Tibial nerve (tissue), 4 donors: ENCODE measurements around the gene CPXM1. TPM values are rescaled to one million over a fixed set of nuclear protein-coding genes. Genes with fewer than 3 reads are reported as not detected.
A peak's percentile ranks its signal among the peaks of the same experiment; 100 is the strongest.

ENCODE experiments used
- DNase-seq, 2 donors: peaks; one replicate each; pipeline ENCODE4 v3.0.0-alpha.2; 2019; ENCODE audit warnings: low spot score in 2 of 2
- H3K27ac ChIP-seq, 4 donors: fragments of 200-600 bp; sonication (generic) in 3 of 4; one replicate each; pipeline ENCODE4 v1.5.1; 2017 to 2019; ENCODE audit warnings: mild to moderate bottlenecking in 1 of 4
- H3K27me3 ChIP-seq, 2 donors: fragments of 200-600 bp; sonication (generic) in 1 of 2; one replicate each; pipeline versions ENCODE4 v1.5.1 to v1.6.0; 2017 to 2019
- H3K36me3 ChIP-seq, 3 donors: fragments of 200-600 bp; sonication (generic); one replicate each; pipeline ENCODE4 v1.5.1; 2018 to 2019
- H3K4me1 ChIP-seq, 4 donors: fragments of 200-600 bp; sonication (generic) in 3 of 4; one replicate each; pipeline ENCODE4 v1.5.1; 2017 to 2019
- H3K4me3 ChIP-seq, 4 donors: fragments of 200-600 bp; sonication (generic) in 3 of 4; one replicate each; pipeline ENCODE4 v1.5.1; 2017 to 2019; ENCODE audit warnings: mild to moderate bottlenecking in 1 of 4, moderate library complexity in 1 of 4
- H3K9me3 ChIP-seq, 4 donors: fragments of 200-600 bp; sonication (generic) in 3 of 4; one replicate each; pipeline ENCODE4 v1.5.1; 2017 to 2019
- EP300 ChIP-seq, 2 donors: sonication (generic); formaldehyde crosslinking; IDR thresholded peaks; one replicate each; pipeline ENCODE4 v1.6.1; 2017; ENCODE audit warnings: antibody characterized with exemption in 2 of 2, mild to moderate bottlenecking in 1 of 2
- POLR2A ChIP-seq, 2 donors: fragments of 450-650 bp; IDR thresholded peaks; one replicate each; pipeline ENCODE4 v1.6.1; 2017; ENCODE audit warnings: antibody characterized with exemption in 2 of 2, mild to moderate bottlenecking in 2 of 2, moderate library complexity in 2 of 2
- WGBS, 2 donors: methylation state at CpG; one replicate each; pipeline ENCODE4 v1.1.5; 2018; 5-methylcytosine and 5-hydroxymethylcytosine counted together
- total RNA-seq, 4 donors: library from RNA; depleted of rRNA; stranded (reverse); fragments of >200 nt; gene quantifications; one replicate each; pipeline ENCODE4 v1.1.0, GENCODE V29; 2016
- TF ChIP-seq, protein P1 (sequence below), 5 experiments: fragments of 200-600 bp in 3 of 5; fragments of 450-650 bp in 2 of 5; sonication (generic) in 3 of 5; IDR thresholded peaks; one replicate each; pipeline ENCODE4 v1.5.1; 2016 to 2019; ENCODE audit warnings: antibody characterized with exemption in 5 of 5, mild to moderate bottlenecking in 3 of 5, moderate library complexity in 2 of 5

The CPXM1 gene
- total RNA-seq: 1 to 10 TPM; 1.6 to 3.6 (median 1.9) TPM

DNA sequence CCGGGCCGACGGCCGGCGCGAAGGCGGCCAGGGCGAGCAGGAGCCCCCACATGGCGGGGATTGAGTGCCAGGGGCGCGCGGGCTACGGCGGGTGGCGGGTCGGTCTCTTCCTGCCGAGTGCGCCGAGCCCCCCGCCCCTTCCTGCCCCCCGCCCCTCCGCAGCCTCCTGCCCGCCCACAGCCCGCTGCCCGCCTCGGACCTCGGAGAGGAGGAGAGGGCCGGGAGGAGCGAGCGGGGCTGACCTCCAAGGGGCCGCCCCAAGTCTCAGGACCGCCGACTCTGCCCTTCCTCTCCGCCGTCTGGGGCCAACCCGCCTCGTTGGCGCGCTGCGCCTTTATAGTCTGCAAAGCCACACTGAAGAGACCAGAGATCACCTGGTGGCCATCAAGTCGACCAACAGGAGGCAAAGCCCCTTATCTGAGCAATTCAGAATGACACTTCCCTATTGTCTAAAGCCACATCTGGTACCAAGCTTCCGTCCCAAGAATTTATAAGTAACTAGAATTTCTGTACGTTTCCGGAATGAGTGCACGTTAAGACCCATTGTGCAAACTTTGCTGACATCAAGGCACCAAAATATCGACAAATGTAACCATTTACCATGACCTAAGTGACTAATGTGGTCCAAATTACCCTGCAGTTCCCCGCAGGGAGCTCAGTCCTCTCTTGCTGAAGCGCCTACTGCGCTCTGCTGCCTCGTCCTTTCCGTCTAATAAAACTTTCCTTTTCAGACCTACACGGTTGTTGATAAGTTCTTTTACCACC lies at the start of gene CPXM1:
Gene CPXM1, minus strand, starts transcription at position 107 of the 765 bp plus-strand sequence. Its CDS starts 55 bp downstream, at position 52.
- 4 to 7% methylated on average over 17 to 24 of the region's 52 CpGs for WGBS, 2 donors
- no peak for DNase-seq
- H3K27ac ChIP-seq: no peak within 1 kb of the TSS

DNA sequence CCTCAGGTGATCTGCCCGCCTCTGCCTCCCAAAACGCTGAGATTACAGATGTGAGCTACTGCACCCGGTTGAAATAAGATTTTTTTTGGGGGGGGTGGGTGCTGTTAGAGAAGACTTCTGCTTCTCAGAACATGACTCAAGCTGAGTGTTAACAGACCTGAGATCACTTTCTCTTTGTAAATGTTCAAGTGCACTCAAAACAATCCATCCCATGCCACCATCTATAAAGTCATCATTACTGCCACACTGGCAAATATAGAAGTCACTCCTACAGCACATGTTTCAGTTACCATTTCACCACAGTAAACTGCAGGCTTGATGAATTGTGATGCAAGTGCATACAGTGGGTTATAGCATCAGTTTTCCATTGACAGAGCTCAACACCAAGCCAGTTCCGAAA lies 49.1 kb upstream of the CPXM1 start:
- no peaks in the 10 kb centered on the region for H3K9me3 ChIP-seq
- peaks cover 0 to 18% (median 0%) of the 10 kb centered on the region in 3 donors for H3K36me3 ChIP-seq
- peaks cover 0 to 7% (median 0%) of the 10 kb centered on the region in 4 donors for H3K4me1 ChIP-seq
- 80 to 92% methylated on average over 4 of the region's 4 CpGs for whole genome bisulfite sequencing, 2 donors
- no peak for DNase-seq
- no peaks in the 10 kb centered on the region for H3K27me3 ChIP-seq
- TF ChIP-seq, protein P1, sequence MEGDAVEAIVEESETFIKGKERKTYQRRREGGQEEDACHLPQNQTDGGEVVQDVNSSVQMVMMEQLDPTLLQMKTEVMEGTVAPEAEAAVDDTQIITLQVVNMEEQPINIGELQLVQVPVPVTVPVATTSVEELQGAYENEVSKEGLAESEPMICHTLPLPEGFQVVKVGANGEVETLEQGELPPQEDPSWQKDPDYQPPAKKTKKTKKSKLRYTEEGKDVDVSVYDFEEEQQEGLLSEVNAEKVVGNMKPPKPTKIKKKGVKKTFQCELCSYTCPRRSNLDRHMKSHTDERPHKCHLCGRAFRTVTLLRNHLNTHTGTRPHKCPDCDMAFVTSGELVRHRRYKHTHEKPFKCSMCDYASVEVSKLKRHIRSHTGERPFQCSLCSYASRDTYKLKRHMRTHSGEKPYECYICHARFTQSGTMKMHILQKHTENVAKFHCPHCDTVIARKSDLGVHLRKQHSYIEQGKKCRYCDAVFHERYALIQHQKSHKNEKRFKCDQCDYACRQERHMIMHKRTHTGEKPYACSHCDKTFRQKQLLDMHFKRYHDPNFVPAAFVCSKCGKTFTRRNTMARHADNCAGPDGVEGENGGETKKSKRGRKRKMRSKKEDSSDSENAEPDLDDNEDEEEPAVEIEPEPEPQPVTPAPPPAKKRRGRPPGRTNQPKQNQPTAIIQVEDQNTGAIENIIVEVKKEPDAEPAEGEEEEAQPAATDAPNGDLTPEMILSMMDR (IDR thresholded peaks at IDR 0.05): no peak
- no peak for TF ChIP-seq POLR2A (IDR thresholded peaks at IDR 0.05)
- TF ChIP-seq EP300 (IDR thresholded peaks at IDR 0.05): no peak
- no peak overlapping the region for H3K27ac ChIP-seq
- no peak overlapping the region for H3K4me3 ChIP-seq

More for the DNA sequence above, at the start of gene CPXM1:
- Histone ChIP-seq H3K36me3 (no peaks in the 10 kb centered on the region), H3K4me1 (peaks cover 0 to 39% (median 5%) of the 10 kb centered on the region in 4 donors), H3K4me3 (peak within 1 kb of the TSS in 3 of 4 donors; percentile 8 to 36 (median 15)), H3K27me3 (peaks cover 0 to 81% of the 10 kb centered on the region in 2 donors), H3K9me3 (no peaks in the 10 kb centered on the region)
- TF ChIP-seq EP300 (IDR thresholded peaks at IDR 0.05): no peak
- TF ChIP-seq, protein P1 (IDR thresholded peaks at IDR 0.05): no peak
- no peak for TF ChIP-seq POLR2A (IDR thresholded peaks at IDR 0.05)

DNA sequence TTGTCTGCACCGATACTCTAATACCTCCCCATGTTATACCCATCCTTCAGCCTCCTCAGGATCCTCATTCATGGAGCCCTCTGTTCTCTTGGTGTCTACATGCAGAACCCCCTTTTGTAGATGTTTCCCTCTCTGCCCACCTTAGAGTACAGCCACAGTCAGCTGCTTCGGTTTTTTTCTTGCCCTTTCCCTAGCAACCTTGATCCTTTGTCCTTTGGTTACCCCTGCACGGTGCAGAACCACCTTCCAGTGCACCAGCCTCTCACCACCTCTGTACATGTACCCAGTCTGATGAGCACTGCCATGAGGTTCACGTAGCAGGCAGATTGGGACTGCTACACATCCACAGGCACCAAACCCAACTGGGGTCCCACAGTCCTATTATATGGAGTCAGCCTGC lies 47.4 kb upstream of the CPXM1 start:
- WGBS, 2 donors: 93% methylated on average over 4 of the region's 4 CpGs
- H3K27me3 ChIP-seq: no peaks in the 10 kb centered on the region
- TF ChIP-seq EP300 (IDR thresholded peaks at IDR 0.05) (no peak), POLR2A (IDR thresholded peaks at IDR 0.05) (no peak)
- TF ChIP-seq, protein P1 (IDR thresholded peaks at IDR 0.05): no peak

DNA sequence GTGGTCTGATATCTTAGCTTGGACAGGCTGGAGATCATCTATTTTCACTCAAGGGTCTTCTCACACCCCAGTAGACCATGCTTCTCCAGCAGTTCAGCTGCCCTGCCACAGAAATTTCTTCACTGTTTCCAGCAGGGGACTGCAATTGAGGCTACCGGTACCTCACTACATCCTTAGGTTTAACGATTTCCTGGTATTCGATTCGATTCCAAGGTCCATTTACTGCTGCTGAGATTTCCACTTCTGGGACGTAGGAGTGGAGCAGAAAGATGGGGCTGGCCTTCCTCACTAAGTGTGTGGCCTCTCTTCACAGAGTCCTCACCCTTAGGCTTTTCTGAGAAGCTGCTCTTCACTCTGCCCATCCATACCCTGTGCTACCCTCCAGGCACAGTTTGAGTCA lies 46.3 kb upstream of the CPXM1 start:
- Histone ChIP-seq H3K36me3 (peaks cover 0 to 29% (median 0%) of the 10 kb centered on the region in 3 donors), H3K9me3 (no peaks in the 10 kb centered on the region), H3K27ac (no peak overlapping the region), H3K4me1 (peaks cover 0 to 6% (median 1%) of the 10 kb centered on the region in 4 donors), H3K27me3 (no peaks in the 10 kb centered on the region), H3K4me3 (no peak overlapping the region)
- TF ChIP-seq EP300 (IDR thresholded peaks at IDR 0.05): no peak
- TF ChIP-seq, protein P1 (IDR thresholded peaks at IDR 0.05): no peak
- TF ChIP-seq POLR2A (IDR thresholded peaks at IDR 0.05): no peak
- WGBS, 2 donors: 83 to 91% methylated on average over 5 of the region's 5 CpGs
- DNase-seq: no peak

More for the DNA sequence above, 47.4 kb upstream of the CPXM1 start:
- H3K27ac ChIP-seq: no peak overlapping the region
- H3K9me3 ChIP-seq: no peaks in the 10 kb centered on the region
- DNase-seq: no peak
- H3K4me1 ChIP-seq: peaks cover 0 to 7% (median 0%) of the 10 kb centered on the region in 4 donors
- no peak overlapping the region for H3K4me3 ChIP-seq
- peaks cover 0 to 29% (median 0%) of the 10 kb centered on the region in 3 donors for H3K36me3 ChIP-seq

DNA sequence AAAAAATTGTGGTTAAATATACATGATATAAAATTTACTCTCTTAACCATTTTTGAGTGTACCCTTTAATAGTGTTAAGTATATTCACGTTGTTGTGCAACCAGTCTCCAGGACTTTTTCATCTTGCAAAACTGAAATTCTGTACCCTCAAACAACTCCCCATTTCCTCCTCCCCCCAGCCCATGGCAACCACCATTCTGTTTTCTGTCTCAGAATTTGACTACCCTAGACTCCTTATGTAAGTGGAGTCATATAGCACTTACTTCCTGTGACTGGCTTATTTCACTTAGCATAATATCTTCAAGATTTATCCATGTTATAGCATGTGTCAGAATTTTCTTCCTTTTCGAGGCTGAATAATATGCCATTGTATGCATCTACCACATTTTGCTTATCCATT lies 45.2 kb upstream of the CPXM1 start:
- TF ChIP-seq, protein P1 (IDR thresholded peaks at IDR 0.05): no peak
- TF ChIP-seq EP300 (IDR thresholded peaks at IDR 0.05): no peak
- TF ChIP-seq POLR2A (IDR thresholded peaks at IDR 0.05): no peak
- no peak overlapping the region for H3K27ac ChIP-seq
- WGBS, 2 donors: 80 to 83% methylated on average over 2 of the region's 2 CpGs
- DNase-seq: no peak
- H3K9me3 ChIP-seq: no peaks in the 10 kb centered on the region
- H3K36me3 ChIP-seq: peaks cover 0 to 29% (median 0%) of the 10 kb centered on the region in 3 donors
- H3K4me1 ChIP-seq: peaks cover 0 to 12% (median 5%) of the 10 kb centered on the region in 4 donors
- H3K4me3 ChIP-seq: no peak overlapping the region
- H3K27me3 ChIP-seq: no peaks in the 10 kb centered on the region
